Endodermal cell (in vitro differentiated cells): ENCODE data around the gene TPMT. TPM values are rescaled to one million over a fixed set of nuclear protein-coding genes. Genes with fewer than 3 reads are reported as not detected.

ENCODE experiments used
- DNase-seq: peaks from one replicate; pipeline ENCODE4 v3.0.0-alpha.2; 2017
- H3K27ac ChIP-seq: 2 replicates; pipeline ENCODE4 v1.5.1; 2013; ENCODE audit warnings: mild to moderate bottlenecking, low read depth, low read length, moderate library complexity
- H3K27me3 ChIP-seq: 2 replicates; pipeline ENCODE4 v1.6.1; 2013; ENCODE audit warnings: mild to moderate bottlenecking, low read length, moderate library complexity; ENCODE audit not compliant: insufficient read depth, control insufficient read depth, poor library complexity, severe bottlenecking
- H3K36me3 ChIP-seq: 2 replicates; pipeline ENCODE4 v1.7.0; 2013; ENCODE audit warnings: mild to moderate bottlenecking, low read length, moderate library complexity; ENCODE audit not compliant: control insufficient read depth, insufficient read depth
- H3K4me1 ChIP-seq: one replicate; pipeline ENCODE4 v1.7.0; 2013; ENCODE audit warnings: low read length; ENCODE audit not compliant: control insufficient read depth, insufficient read depth
- H3K4me3 ChIP-seq: 2 replicates; pipeline ENCODE4 v1.5.1; 2013; ENCODE audit warnings: mild to moderate bottlenecking, low read length, moderate library complexity
- H3K9ac ChIP-seq: 2 replicates; pipeline ENCODE4 v1.6.1; 2013; ENCODE audit warnings: mild to moderate bottlenecking, low read length, moderate library complexity; ENCODE audit not compliant: poor library complexity, severe bottlenecking; ENCODE audit errors: extremely low read depth
- H3K9me3 ChIP-seq: 2 replicates; pipeline ENCODE4 v1.6.1; 2013; ENCODE audit warnings: mild to moderate bottlenecking, low read length, moderate library complexity; ENCODE audit not compliant: control insufficient read depth
- H3K27ac Mint-ChIP-seq: 2 replicates; pipeline ENCODE4 v1.8.0; 2020; ENCODE audit warnings: mixed read lengths
- H3K27me3 Mint-ChIP-seq: 2 replicates; pipeline ENCODE4 v1.8.0; 2021; ENCODE audit warnings: mild to moderate bottlenecking, mixed read lengths; ENCODE audit not compliant: insufficient read depth
- H3K36me3 Mint-ChIP-seq: 2 replicates; pipeline ENCODE4 v1.8.0; 2020; ENCODE audit warnings: low read depth, mixed read lengths
- H3K4me1 Mint-ChIP-seq: 2 replicates; pipeline ENCODE4 v1.8.0; 2020; ENCODE audit warnings: mixed read lengths
- H3K4me3 Mint-ChIP-seq: 2 replicates; pipeline ENCODE4 v1.8.0; 2020; ENCODE audit warnings: mild to moderate bottlenecking, moderate library complexity, mixed read lengths
- H3K9me3 Mint-ChIP-seq: 2 replicates; pipeline ENCODE4 v1.8.0; 2020; ENCODE audit warnings: mild to moderate bottlenecking, mixed read lengths
- CTCF ChIP-seq: fragments of 200-600 bp; sonication (generic); conservative IDR thresholded peaks from 2 replicates; pipeline ENCODE4 v1.5.0; 2021; ENCODE audit warnings: antibody characterized with exemption, mild to moderate bottlenecking
- WGBS, 2 experiments: methylation state at CpG; one replicate each; pipeline versions ENCODE4 v1.1.5 to v1.1.7; 2013; ENCODE audit warnings: missing lambda C conversion rate in 2 of 2, mixed read lengths in 1 of 2; ENCODE audit not compliant: insufficient coverage in 1 of 2, insufficient read length in 1 of 2; 5-methylcytosine and 5-hydroxymethylcytosine counted together
- total RNA-seq, 2 donors: library from RNA; stranded (reverse); fragmentation: NEBNext Ultra II Directional in 1 of 2; extraction: Animal tissue kit (Norgen Biotek cat#: 25700) in 1 of 2; gene quantifications; 2 replicates in 1 of 2; 3 replicates in 1 of 2; pipeline ENCODE4 v1.2.1, GENCODE V29; 2021

TPMT gene
- total RNA-seq, 2 donors from 2014 or later: 14.0 to 15.8 TPM

DNA sequence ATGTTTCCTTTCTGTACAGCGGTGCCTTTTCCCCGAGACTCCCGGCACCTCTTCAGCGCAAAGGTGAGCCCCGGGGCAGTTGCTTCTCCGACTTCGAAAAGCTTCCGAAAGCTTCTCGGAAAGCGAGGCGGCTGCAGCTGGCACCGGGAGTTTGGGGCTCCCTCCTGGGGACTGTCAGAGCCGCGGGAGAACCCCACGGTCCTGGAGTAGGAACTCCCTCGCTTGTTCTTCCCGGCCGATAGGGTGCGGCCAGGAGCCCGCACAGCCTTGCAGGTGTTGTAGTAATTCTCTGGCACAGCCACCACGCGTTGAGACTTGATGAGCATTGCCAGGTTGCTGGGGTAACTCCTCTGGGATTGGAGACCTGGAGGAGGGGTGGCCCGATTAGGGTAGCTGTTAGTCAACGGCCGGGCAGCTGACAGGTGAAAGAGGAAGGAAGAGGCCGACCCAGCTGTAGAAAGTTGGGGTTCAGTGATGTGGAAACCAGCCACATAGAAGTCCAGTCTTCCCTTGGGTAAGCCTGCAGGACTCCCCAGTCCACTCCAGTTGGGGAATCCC lies 1.1 kb upstream of the TPMT start:
- H3K27me3 ChIP-seq: no peaks in the 10 kb centered on the region
- no peaks in the 10 kb centered on the region for H3K9me3 Mint-ChIP-seq
- TF ChIP-seq CTCF: peak; percentile 66
- peaks cover 8% of the 10 kb centered on the region for H3K4me1 ChIP-seq
- peaks cover 22% of the 10 kb centered on the region for H3K36me3 Mint-ChIP-seq
- peaks cover 15% of the 10 kb centered on the region for H3K36me3 ChIP-seq
- no peaks in the 10 kb centered on the region for H3K27me3 Mint-ChIP-seq
- peak overlapping the region; percentile 9 for H3K27ac Mint-ChIP-seq
- peaks cover 27% of the 10 kb centered on the region for H3K4me1 Mint-ChIP-seq
- H3K4me3 Mint-ChIP-seq: peak overlapping the region; percentile 95
- H3K9ac ChIP-seq: peak overlapping the region; percentile 63
- H3K27ac ChIP-seq: no peak overlapping the region
- DNase-seq: peak; percentile 93
- peak overlapping the region; percentile 91 for H3K4me3 ChIP-seq
- H3K9me3 ChIP-seq: no peaks in the 10 kb centered on the region
- WGBS, 2 experiments: 5 to 6% methylated on average over 18 to 26 of the region's 26 CpGs

GRCh38 chr6:18155150-18155863 lies 430 bp upstream of the TPMT start, which contains the start of gene KDM1B:
TSS of gene KDM1B (plus strand) at chr6:18155422. CDS start at chr6:18159896, 4,474 bp downstream.
- DNase-seq: peak; percentile 100
- peak within 1 kb of the TSS; percentile 91 for H3K4me3 ChIP-seq
- no peaks in the 10 kb centered on the region for H3K9me3 ChIP-seq
- peak within 1 kb of the TSS; percentile 53 for H3K27ac ChIP-seq
- peak within 1 kb of the TSS; percentile 80 for H3K9ac ChIP-seq
- peaks cover 16% of the 10 kb centered on the region for H3K36me3 Mint-ChIP-seq
- H3K36me3 ChIP-seq: peaks cover 11% of the 10 kb centered on the region
- no peaks in the 10 kb centered on the region for H3K27me3 Mint-ChIP-seq
- H3K27ac Mint-ChIP-seq: peak within 1 kb of the TSS; percentile 100
- no peak for TF ChIP-seq CTCF
- WGBS, 2 experiments: 0 to 1% methylated on average over 22 to 86 of the region's 87 CpGs
- no peaks in the 10 kb centered on the region for H3K9me3 Mint-ChIP-seq
- H3K4me1 Mint-ChIP-seq: peaks cover 27% of the 10 kb centered on the region
- no peaks in the 10 kb centered on the region for H3K27me3 ChIP-seq
- peaks cover 8% of the 10 kb centered on the region for H3K4me1 ChIP-seq
- H3K4me3 Mint-ChIP-seq: peak within 1 kb of the TSS; percentile 95

GRCh38 chr6:18153311-18153703 lies 1.6 kb downstream of the TPMT start:
- peak overlapping the region; percentile 95 for H3K4me3 Mint-ChIP-seq
- H3K27me3 ChIP-seq: no peaks in the 10 kb centered on the region
- H3K27ac Mint-ChIP-seq: no peak overlapping the region
- no peaks in the 10 kb centered on the region for H3K27me3 Mint-ChIP-seq
- H3K9ac ChIP-seq: no peak overlapping the region
- H3K4me1 ChIP-seq: peaks cover 8% of the 10 kb centered on the region
- H3K4me1 Mint-ChIP-seq: peaks cover 27% of the 10 kb centered on the region
- peaks cover 12% of the 10 kb centered on the region for H3K36me3 Mint-ChIP-seq
- H3K36me3 ChIP-seq: peaks cover 15% of the 10 kb centered on the region
- H3K9me3 Mint-ChIP-seq: no peaks in the 10 kb centered on the region
- peak overlapping the region; percentile 90 for H3K4me3 ChIP-seq
- no peak for DNase-seq
- no peak for TF ChIP-seq CTCF
- no peaks in the 10 kb centered on the region for H3K9me3 ChIP-seq
- H3K27ac ChIP-seq: no peak overlapping the region
